Measurements from ENCODE around the gene USP40. TPM values are rescaled to one million over a fixed set of nuclear protein-coding genes. Genes with fewer than 3 reads are reported as not detected.

Gene USP40
- total and polyA plus RNA-seq, 2 donors (not counting 1 experiment from before 2014, with no cell fraction given): 18.9 to 40.6 TPM

DNA sequence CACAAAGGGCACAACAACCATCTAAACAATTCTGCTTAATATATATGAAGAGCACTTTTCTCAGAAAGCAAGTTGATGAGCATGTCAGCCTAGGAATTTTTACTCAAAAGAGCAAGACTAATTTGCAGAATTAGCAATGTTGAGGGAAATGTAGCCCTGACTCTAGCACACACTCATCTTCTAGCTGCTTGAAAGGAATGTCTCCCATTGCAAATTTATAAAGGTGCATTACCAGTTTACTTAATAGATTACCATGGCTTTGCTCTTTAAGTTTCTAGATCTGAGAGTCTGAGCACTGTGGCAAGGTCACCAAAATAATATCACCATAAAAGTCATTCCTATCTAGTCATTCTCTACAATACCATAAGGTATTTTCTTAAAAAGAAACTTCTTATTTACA, 40.8 kb downstream of the USP40 start:
- Histone ChIP-seq H3K4me2 (ENCODE audit: extremely low read depth, insufficient read depth, low read length) (no peak overlapping the region), H3K4me3 (replicated peaks in 1 of 4; ENCODE audit: control extremely low read depth in 1 of 4, insufficient read depth in 1 of 4, low read depth in 3 of 4, low read length in 4 of 4) (no peak overlapping the region), H3K79me2 (ENCODE audit: control insufficient read depth, insufficient read depth, low read length) (no peaks in the 10 kb centered on the region), H2AFZ (ENCODE audit: low read length) (no peak overlapping the region), H4K20me1 (ENCODE audit: control insufficient read depth, extremely low read depth, insufficient read depth, low read length) (no peaks in the 10 kb centered on the region), H3K9me3 (ENCODE audit: control insufficient read depth, insufficient read depth, low read depth, low read length) (no peaks in the 10 kb centered on the region), H3K36me3 (ENCODE audit: control insufficient read depth, insufficient read depth, low read length) (no peaks in the 10 kb centered on the region), H3K9ac (ENCODE audit: insufficient read depth, low read length) (no peak overlapping the region), H3K27ac (ENCODE audit: insufficient read depth, low read length) (no peak overlapping the region), H3K4me1 (ENCODE audit: control insufficient read depth, extremely low read depth, insufficient read depth, low read length) (no peaks in the 10 kb centered on the region), H3K27me3 (ENCODE audit: control insufficient read depth, insufficient read depth, low read length) (no peaks in the 10 kb centered on the region)
- no peak for TF ChIP-seq EZH2 (IDR thresholded peaks at IDR 0.05; ENCODE audit: low read length, missing control alignments)
- TF ChIP-seq, protein P1, sequence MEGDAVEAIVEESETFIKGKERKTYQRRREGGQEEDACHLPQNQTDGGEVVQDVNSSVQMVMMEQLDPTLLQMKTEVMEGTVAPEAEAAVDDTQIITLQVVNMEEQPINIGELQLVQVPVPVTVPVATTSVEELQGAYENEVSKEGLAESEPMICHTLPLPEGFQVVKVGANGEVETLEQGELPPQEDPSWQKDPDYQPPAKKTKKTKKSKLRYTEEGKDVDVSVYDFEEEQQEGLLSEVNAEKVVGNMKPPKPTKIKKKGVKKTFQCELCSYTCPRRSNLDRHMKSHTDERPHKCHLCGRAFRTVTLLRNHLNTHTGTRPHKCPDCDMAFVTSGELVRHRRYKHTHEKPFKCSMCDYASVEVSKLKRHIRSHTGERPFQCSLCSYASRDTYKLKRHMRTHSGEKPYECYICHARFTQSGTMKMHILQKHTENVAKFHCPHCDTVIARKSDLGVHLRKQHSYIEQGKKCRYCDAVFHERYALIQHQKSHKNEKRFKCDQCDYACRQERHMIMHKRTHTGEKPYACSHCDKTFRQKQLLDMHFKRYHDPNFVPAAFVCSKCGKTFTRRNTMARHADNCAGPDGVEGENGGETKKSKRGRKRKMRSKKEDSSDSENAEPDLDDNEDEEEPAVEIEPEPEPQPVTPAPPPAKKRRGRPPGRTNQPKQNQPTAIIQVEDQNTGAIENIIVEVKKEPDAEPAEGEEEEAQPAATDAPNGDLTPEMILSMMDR (conservative IDR thresholded peaks at IDR 0.05 in 1 of 2, IDR thresholded peaks at IDR 0.05 in 1 of 2; ENCODE audit: low read depth in 1 of 2, low read length in 2 of 2): no peak
- no peak for DNase-seq (ENCODE audit: low read depth in 2 of 2)

DNA sequence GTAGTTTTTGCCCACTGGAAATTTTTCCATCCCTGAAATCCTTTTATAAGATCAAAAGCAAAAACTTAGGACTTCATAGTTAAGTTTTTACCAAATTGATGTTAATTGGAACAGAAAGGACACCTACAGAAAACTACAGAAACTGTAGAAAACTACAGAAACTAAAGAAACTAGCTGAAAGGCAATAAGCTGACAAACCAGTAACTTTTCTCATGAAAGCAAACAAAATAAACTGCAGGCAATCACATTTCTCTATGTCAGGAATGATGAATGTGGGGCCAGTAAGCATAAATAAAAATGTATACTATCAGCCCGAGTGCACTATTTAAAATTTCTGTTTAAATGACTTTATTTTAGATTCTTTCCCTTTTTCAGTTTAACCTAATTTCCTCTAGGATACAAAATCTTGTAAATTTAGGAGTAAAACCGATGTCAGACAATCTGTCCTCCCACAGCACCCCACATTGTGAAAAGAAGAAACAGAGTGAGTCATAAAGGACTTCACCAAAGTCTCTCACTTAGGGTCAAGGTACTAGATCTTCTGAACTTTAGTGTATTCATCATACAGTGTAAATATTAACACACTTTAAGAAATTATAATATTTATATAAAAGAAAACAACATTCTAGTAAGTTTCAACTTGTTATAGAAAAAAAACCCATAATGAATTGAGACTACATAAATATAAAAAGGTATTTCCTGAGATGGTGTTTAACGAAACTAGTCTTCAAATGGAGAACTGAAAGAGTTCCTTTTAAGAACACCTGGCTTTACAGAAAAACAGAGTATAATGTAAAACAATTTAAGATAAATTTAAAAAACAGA, 46.6 kb downstream of the USP40 start:
- DNase-seq (ENCODE audit: low read depth in 2 of 2): no peak
- TF ChIP-seq, protein P1 (conservative IDR thresholded peaks at IDR 0.05 in 1 of 2, IDR thresholded peaks at IDR 0.05 in 1 of 2; ENCODE audit: low read depth in 1 of 2, low read length in 2 of 2): no peak
- no peak for TF ChIP-seq EZH2 (IDR thresholded peaks at IDR 0.05; ENCODE audit: low read length, missing control alignments)
- H3K27ac ChIP-seq (ENCODE audit: insufficient read depth, low read length): no peak overlapping the region

DNA sequence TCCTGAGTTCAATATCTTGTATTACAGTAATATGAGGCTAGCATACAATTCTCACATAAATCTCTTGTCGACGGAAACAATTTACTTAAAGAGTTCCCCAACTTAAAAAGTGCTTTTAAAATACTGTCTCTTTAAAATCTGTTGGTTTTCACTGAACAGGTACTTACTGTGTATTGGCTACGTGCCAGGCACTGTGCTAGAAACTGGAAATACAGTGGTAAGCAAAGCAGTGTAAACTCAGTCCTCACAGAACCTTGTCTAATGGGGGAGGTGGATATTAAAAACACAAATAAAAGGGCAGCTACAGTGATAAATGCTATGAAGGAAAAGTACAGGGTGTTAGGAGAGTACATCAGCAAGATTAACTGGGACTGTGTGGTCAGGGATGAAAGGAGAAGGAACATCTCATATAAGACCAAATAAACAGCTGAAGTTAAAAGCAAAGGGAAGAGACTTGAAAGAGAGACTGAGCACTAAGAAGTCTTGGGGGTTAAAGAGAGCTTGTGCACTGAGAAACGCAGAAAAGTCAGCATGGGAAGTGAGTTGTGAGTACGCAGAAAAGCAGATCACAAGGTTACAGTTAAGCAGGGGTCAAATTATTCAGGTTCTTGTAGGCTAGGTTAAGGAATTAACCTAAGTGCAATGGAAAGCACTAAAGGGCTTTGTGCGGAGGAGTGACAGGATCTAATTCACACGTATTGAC, 52.5 kb downstream of the USP40 start:
- TF ChIP-seq, protein P1 (conservative IDR thresholded peaks at IDR 0.05 in 1 of 2, IDR thresholded peaks at IDR 0.05 in 1 of 2; ENCODE audit: low read depth in 1 of 2, low read length in 2 of 2): no peak
- no peak for TF ChIP-seq EZH2 (IDR thresholded peaks at IDR 0.05; ENCODE audit: low read length, missing control alignments)
- no peak overlapping the region for H3K27ac ChIP-seq (ENCODE audit: insufficient read depth, low read length)
- DNase-seq (ENCODE audit: low read depth in 2 of 2): no peak
- no peak overlapping the region for H3K9ac ChIP-seq (ENCODE audit: insufficient read depth, low read length)
- H3K79me2 ChIP-seq (ENCODE audit: control insufficient read depth, insufficient read depth, low read length): no peaks in the 10 kb centered on the region
- no peaks in the 10 kb centered on the region for H3K36me3 ChIP-seq (ENCODE audit: control insufficient read depth, insufficient read depth, low read length)
- H2AFZ ChIP-seq (ENCODE audit: low read length): no peak overlapping the region
- no peaks in the 10 kb centered on the region for H4K20me1 ChIP-seq (ENCODE audit: control insufficient read depth, extremely low read depth, insufficient read depth, low read length)
- H3K4me1 ChIP-seq (ENCODE audit: control insufficient read depth, extremely low read depth, insufficient read depth, low read length): no peaks in the 10 kb centered on the region
- no peak overlapping the region for H3K4me3 ChIP-seq (replicated peaks in 1 of 4; ENCODE audit: control extremely low read depth in 1 of 4, insufficient read depth in 1 of 4, low read depth in 3 of 4, low read length in 4 of 4)
- H3K4me2 ChIP-seq (ENCODE audit: extremely low read depth, insufficient read depth, low read length): no peak overlapping the region
- H3K9me3 ChIP-seq (ENCODE audit: control insufficient read depth, insufficient read depth, low read depth, low read length): no peaks in the 10 kb centered on the region
- no peaks in the 10 kb centered on the region for H3K27me3 ChIP-seq (ENCODE audit: control insufficient read depth, insufficient read depth, low read length)

More for the DNA sequence above, 46.6 kb downstream of the USP40 start:
- Histone ChIP-seq H3K4me2 (ENCODE audit: extremely low read depth, insufficient read depth, low read length) (no peak overlapping the region), H3K79me2 (ENCODE audit: control insufficient read depth, insufficient read depth, low read length) (no peaks in the 10 kb centered on the region), H2AFZ (ENCODE audit: low read length) (no peak overlapping the region), H3K4me3 (replicated peaks in 1 of 4; ENCODE audit: control extremely low read depth in 1 of 4, insufficient read depth in 1 of 4, low read depth in 3 of 4, low read length in 4 of 4) (no peak overlapping the region), H3K36me3 (ENCODE audit: control insufficient read depth, insufficient read depth, low read length) (no peaks in the 10 kb centered on the region), H3K4me1 (ENCODE audit: control insufficient read depth, extremely low read depth, insufficient read depth, low read length) (no peaks in the 10 kb centered on the region), H3K9me3 (ENCODE audit: control insufficient read depth, insufficient read depth, low read depth, low read length) (no peaks in the 10 kb centered on the region), H4K20me1 (ENCODE audit: control insufficient read depth, extremely low read depth, insufficient read depth, low read length) (no peaks in the 10 kb centered on the region), H3K9ac (ENCODE audit: insufficient read depth, low read length) (no peak overlapping the region), H3K27me3 (ENCODE audit: control insufficient read depth, insufficient read depth, low read length) (no peaks in the 10 kb centered on the region)
